IMR-90 (cell line): ENCODE measurements around the gene PPP1R13B. TPM values are rescaled to one million over a fixed set of nuclear protein-coding genes. Genes with fewer than 3 reads are reported as not detected.

ENCODE experiments used
- ATAC-seq: fragments of 200-7000 bp; cut with Tn5 transposase; 2 replicates; pipeline ENCODE4 v1.9.1; 2020; ENCODE audit warnings: low read depth, mild to moderate bottlenecking, moderate library complexity
- BruUV-seq: library from RNA; stranded (reverse); fragments of 400-500 nt; replicated peaks from 2 replicates; lab custom pipeline; 2021; lab: Mats Ljungman, UMichigan
- CTCF ChIA-PET: fragments of 300-600 bp; formaldehyde crosslinking; extraction: SDS; loops from one replicate; lab custom pipeline; 2021; ENCODE audit warnings: antibody characterized with exemption; lab: Yijun Ruan, JAX
- POLR2A ChIA-PET: fragments of 300-600 bp; sonication (Branson Sonifier 250); formaldehyde crosslinking; loops from one replicate; lab custom pipeline; 2022; ENCODE audit warnings: antibody characterized with exemption; ENCODE audit not compliant: unreplicated experiment; lab: Charles Lee
- DNase-seq: peaks from one replicate; pipeline ENCODE4 v3.0.0; 2013
- H2AFZ ChIP-seq: replicated peaks from 2 replicates; pipeline ENCODE3; 2013; ENCODE audit warnings: low read length, mild to moderate bottlenecking; ENCODE audit not compliant: poor library complexity
- H2AK5ac ChIP-seq: 2 replicates; pipeline ENCODE4 v1.6.1; 2013; ENCODE audit warnings: low read depth, low read length, inconsistent platforms
- H2AK9ac ChIP-seq: replicated peaks from 2 replicates; pipeline ENCODE3; 2013; ENCODE audit warnings: mild to moderate bottlenecking, low read depth, low read length, moderate library complexity; ENCODE audit not compliant: poor library complexity
- H2BK120ac ChIP-seq: 2 replicates; pipeline ENCODE4 v1.6.1; 2013; ENCODE audit warnings: low read depth, low read length, inconsistent platforms
- H2BK15ac ChIP-seq: 3 replicates; pipeline ENCODE4 v1.6.1; 2013; ENCODE audit warnings: low read depth, low read length, inconsistent platforms
- H2BK20ac ChIP-seq: 2 replicates; pipeline ENCODE4 v1.6.1; 2013; ENCODE audit warnings: low read depth, mild to moderate bottlenecking, inconsistent platforms, low read length, moderate library complexity
- H2BK5ac ChIP-seq: 2 replicates; pipeline ENCODE4 v1.6.1; 2013; ENCODE audit warnings: mild to moderate bottlenecking, low read depth, low read length, inconsistent platforms; ENCODE audit not compliant: poor library complexity, severe bottlenecking
- H3K14ac ChIP-seq: replicated peaks from 2 replicates; pipeline ENCODE4 v1.6.1; 2013; ENCODE audit warnings: low read depth, low read length, inconsistent platforms
- H3K18ac ChIP-seq: 2 replicates; pipeline ENCODE4 v1.6.1; 2013; ENCODE audit warnings: low read depth, low read length, control low read depth
- H3K23ac ChIP-seq: 2 replicates; pipeline ENCODE4 v1.6.1; 2013; ENCODE audit warnings: low read depth, low read length, inconsistent platforms
- H3K27ac ChIP-seq: 2 replicates; pipeline ENCODE4 v1.5.1; 2013; ENCODE audit warnings: mild to moderate bottlenecking, control low read depth, low read length; ENCODE audit not compliant: insufficient read depth
- H3K27me3 ChIP-seq: 2 replicates; pipeline ENCODE4 v1.6.1; 2013; ENCODE audit warnings: low read length; ENCODE audit not compliant: control insufficient read depth, insufficient read depth
- H3K36me3 ChIP-seq: 2 replicates; pipeline ENCODE4 v1.6.1; 2013; ENCODE audit warnings: low read length, mixed read lengths; ENCODE audit not compliant: control insufficient read depth, insufficient read depth
- H3K4ac ChIP-seq: 2 replicates; pipeline ENCODE4 v1.6.1; 2013; ENCODE audit warnings: low read depth, low read length, inconsistent platforms
- H3K4me1 ChIP-seq: 2 replicates; pipeline ENCODE4 v1.6.1; 2013; ENCODE audit warnings: low read length, mixed read lengths; ENCODE audit not compliant: control insufficient read depth, insufficient read depth
- H3K4me2 ChIP-seq: 2 replicates; pipeline ENCODE4 v1.6.1; 2013; ENCODE audit warnings: low read depth, mild to moderate bottlenecking, control low read depth, low read length, moderate library complexity
- H3K4me3 ChIP-seq: 2 replicates; pipeline ENCODE4 v1.5.1; 2013; ENCODE audit warnings: low read depth, mild to moderate bottlenecking, control low read depth, low read length, moderate library complexity; ENCODE audit not compliant: insufficient read depth
- H3K56ac ChIP-seq: 2 replicates; pipeline ENCODE4 v1.6.1; 2013; ENCODE audit warnings: low read length, inconsistent platforms; ENCODE audit not compliant: insufficient read depth; ENCODE audit errors: extremely low read depth
- H3K79me1 ChIP-seq, 2 experiments: 2 replicates each; pipeline ENCODE4 v1.6.1; 2013; ENCODE audit warnings: low read length in 2 of 2, inconsistent platforms in 1 of 2, low read depth in 1 of 2
- H3K9ac ChIP-seq: 2 replicates; pipeline ENCODE4 v1.6.1; 2013; ENCODE audit warnings: low read depth, low read length, control low read depth
- H3K9me1 ChIP-seq: 2 replicates; pipeline ENCODE4 v1.6.1; 2013; ENCODE audit warnings: low read length, inconsistent platforms; ENCODE audit not compliant: insufficient read depth
- H3K9me3 ChIP-seq: 2 replicates; pipeline ENCODE4 v1.6.1; 2013; ENCODE audit warnings: low read length; ENCODE audit not compliant: control insufficient read depth, insufficient read depth
- H4K20me1 ChIP-seq: 2 replicates; pipeline ENCODE4 v1.6.1; 2013; ENCODE audit warnings: low read length, inconsistent platforms; ENCODE audit not compliant: insufficient read depth
- H4K5ac ChIP-seq: 2 replicates; pipeline ENCODE4 v1.6.1; 2013; ENCODE audit warnings: mild to moderate bottlenecking, low read depth, low read length, control low read depth
- H4K8ac ChIP-seq, 2 experiments: 2 replicates each; pipeline ENCODE4 v1.6.1; 2013; ENCODE audit warnings: low read depth in 2 of 2, low read length in 2 of 2, control low read depth in 1 of 2, inconsistent platforms in 1 of 2
- H4K91ac ChIP-seq: 2 replicates; pipeline ENCODE4 v1.6.1; 2013; ENCODE audit warnings: low read depth, low read length, inconsistent platforms; ENCODE audit not compliant: insufficient read depth
- BHLHE40 ChIP-seq: fragments of 150-350 bp; IDR thresholded peaks from 2 replicates; pipeline ENCODE4 v1.6.1; 2016; ENCODE audit warnings: mild to moderate bottlenecking, low read depth, low read length
- CEBPB ChIP-seq: IDR thresholded peaks from 2 replicates; pipeline ENCODE4 v1.6.1; 2012; ENCODE audit warnings: low read depth, low read length, improper control_type of control experiment
- CHD1 ChIP-seq: IDR thresholded peaks from 2 replicates; pipeline ENCODE4 v1.6.1; 2012; ENCODE audit warnings: low read depth, low read length, improper control_type of control experiment
- CTCF ChIP-seq: conservative IDR thresholded peaks from 2 replicates; pipeline ENCODE4 v1.5.1; 2012; ENCODE audit warnings: mild to moderate bottlenecking, low read depth, low read length, improper control_type of control experiment
- ELK1 ChIP-seq: fragments of 150-350 bp; IDR thresholded peaks from 2 replicates; pipeline ENCODE4 v1.6.1; 2016; ENCODE audit warnings: low read depth, mild to moderate bottlenecking, low read length, moderate library complexity, borderline replicate concordance
- WGBS, 2 experiments: methylation state at CpG; one replicate each; pipeline versions ENCODE4 v1.1.5 to v1.1.7; 2013; ENCODE audit warnings: missing lambda C conversion rate in 2 of 2; ENCODE audit not compliant: insufficient read length in 1 of 2; ENCODE audit errors: extremely low coverage in 2 of 2; 5-methylcytosine and 5-hydroxymethylcytosine counted together
- dilution Hi-C: fragments of 300-500 bp; cut with HindIII; formaldehyde crosslinking; loops from one replicate; pipeline ENCODE4 v1.14.3; 2018; ENCODE audit warnings: low sequenced_read_pairs; ENCODE audit not compliant: unreplicated experiment
- in situ Hi-C: fragments of 300-500 bp; cut with MboI; formaldehyde crosslinking; loops from 3 replicates; pipeline ENCODE4 v1.14.3; 2019; ENCODE audit warnings: low sequenced_read_pairs, inconsistent platforms, mixed read lengths
- intact Hi-C: fragments of 100-400 bp; cut with micrococcal nuclease; formaldehyde crosslinking; loops from 2 replicates; pipeline ENCODE4 v1.10.0; 2022
- polyA plus RNA-seq, 3 experiments: library from polyadenylated mRNA; depleted of rRNA; stranded (reverse); fragments of >200 nt; gene quantifications; 2 replicates each; pipeline ENCODE4 v1.2.3, GENCODE V29; 2012; ENCODE audit warnings: low replicate concordance in 1 of 3
- total RNA-seq: library from RNA; depleted of rRNA; stranded (reverse); fragments of >200 nt; gene quantifications from 2 replicates; pipeline ENCODE4 v1.2.3, GENCODE V29; 2012

Gene PPP1R13B
- total and polyA plus RNA-seq, 2 of the 4 experiments (the other 2 are of a cell fraction) = 1.6 to 2.8 TPM

- no peak for TF ChIP-seq CTCF
- TF ChIP-seq CHD1 = no peak
Observed at GRCh38 chr14:103709814-103710213, 137.6 kb downstream of the PPP1R13B start (continued).

- ChIA-PET POLR2A (no interaction called here), CTCF (no interaction called here)
- Histone ChIP-seq H3K4ac (no peak overlapping the region), H4K5ac (no peak overlapping the region), H3K9me1 (peaks cover 4% of the 10 kb centered on the region; the same call in 1 of the 2 replicates), H3K4me3 (no peak overlapping the region), H2AFZ (no peak overlapping the region), H4K8ac (no peak overlapping the region), H3K56ac (no peak overlapping the region), H3K36me3 (peaks cover 37% of the 10 kb centered on the region), H3K4me2 (no peak overlapping the region), H2BK5ac (no peak overlapping the region), H3K79me1 (peaks cover 10 to 66% of the 10 kb centered on the region in 2 experiments; a peak in 3 of 4 replicates), H3K27me3 (no peaks in the 10 kb centered on the region), H3K9ac (no peak overlapping the region), H2BK20ac (no peak overlapping the region), H2AK5ac (no peak overlapping the region), H4K91ac (no peak overlapping the region), H2BK15ac (no peak overlapping the region), H4K20me1 (peaks cover 15% of the 10 kb centered on the region), H3K9me3 (no peaks in the 10 kb centered on the region), H3K14ac (no peak overlapping the region), H2BK120ac (no peak overlapping the region), H2AK9ac (no peak overlapping the region), H3K4me1 (no peaks in the 10 kb centered on the region), H3K18ac (no peak overlapping the region), H3K27ac (no peak overlapping the region), H3K23ac (no peak overlapping the region)
- intact Hi-C loops (no loop called here), dilution Hi-C loops (no loop called here), in situ Hi-C loops (no loop called here)
- TF ChIP-seq CEBPB (no peak), BHLHE40 (no peak), ELK1 (no peak)
- BruUV-seq = no TSS peak
- DNase-seq = no peak
- WGBS, 2 experiments = 93% methylated on average over 13 of the region's 18 CpGs; no CpG with 5 or more reads in 1 of the 2 experiments
- no peak for ATAC-seq
Observed at GRCh38 chr14:103708750-103709187, 138.6 kb downstream of the PPP1R13B start.
